DND-41 (cell line): Measurements from ENCODE around the gene FNDC8.

Experiments used
- EZH2 ChIP-seq: IDR thresholded peaks from 3 replicates; pipeline ENCODE4 v1.6.1; 2012; ENCODE audit warnings: borderline replicate concordance, low read depth, mild to moderate bottlenecking, moderate library complexity, low read length, inconsistent platforms; ENCODE audit not compliant: severe bottlenecking
- TF ChIP-seq, protein P1 (sequence below): IDR thresholded peaks from 2 replicates; pipeline ENCODE4 v1.5.1; 2012; ENCODE audit warnings: borderline replicate concordance, low read length, moderate library complexity, mild to moderate bottlenecking; ENCODE audit not compliant: poor library complexity, severe bottlenecking; ENCODE audit errors: extremely low read depth

DNA sequence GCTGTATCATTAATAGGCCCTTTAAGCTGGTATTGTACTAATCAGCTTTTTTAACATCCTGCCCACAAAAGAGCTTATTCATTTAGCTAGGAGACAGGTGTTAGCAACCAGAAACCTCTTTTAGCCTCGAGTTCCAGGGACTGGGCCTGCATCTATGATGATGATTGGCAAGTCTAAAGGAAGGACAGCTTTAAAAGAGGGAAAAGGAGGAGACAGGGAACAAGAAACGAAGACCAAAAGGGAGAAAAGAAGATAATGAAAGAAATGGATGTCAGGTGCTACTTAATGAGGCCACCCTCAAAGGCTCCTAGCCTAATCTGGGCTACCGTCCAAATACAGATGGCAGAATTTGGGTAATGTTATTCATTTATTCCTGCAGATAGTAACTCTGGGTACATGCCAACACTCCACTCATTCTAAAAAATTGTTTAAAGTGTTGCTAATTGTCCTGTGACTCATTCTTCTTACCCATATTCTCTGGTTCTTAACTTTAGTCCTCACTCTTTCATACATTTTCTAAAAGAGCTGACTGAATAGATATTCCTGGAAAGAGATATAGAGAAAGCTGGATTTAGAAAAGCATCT lies 39.2 kb upstream of the FNDC8 start:
- TF ChIP-seq, protein P1, sequence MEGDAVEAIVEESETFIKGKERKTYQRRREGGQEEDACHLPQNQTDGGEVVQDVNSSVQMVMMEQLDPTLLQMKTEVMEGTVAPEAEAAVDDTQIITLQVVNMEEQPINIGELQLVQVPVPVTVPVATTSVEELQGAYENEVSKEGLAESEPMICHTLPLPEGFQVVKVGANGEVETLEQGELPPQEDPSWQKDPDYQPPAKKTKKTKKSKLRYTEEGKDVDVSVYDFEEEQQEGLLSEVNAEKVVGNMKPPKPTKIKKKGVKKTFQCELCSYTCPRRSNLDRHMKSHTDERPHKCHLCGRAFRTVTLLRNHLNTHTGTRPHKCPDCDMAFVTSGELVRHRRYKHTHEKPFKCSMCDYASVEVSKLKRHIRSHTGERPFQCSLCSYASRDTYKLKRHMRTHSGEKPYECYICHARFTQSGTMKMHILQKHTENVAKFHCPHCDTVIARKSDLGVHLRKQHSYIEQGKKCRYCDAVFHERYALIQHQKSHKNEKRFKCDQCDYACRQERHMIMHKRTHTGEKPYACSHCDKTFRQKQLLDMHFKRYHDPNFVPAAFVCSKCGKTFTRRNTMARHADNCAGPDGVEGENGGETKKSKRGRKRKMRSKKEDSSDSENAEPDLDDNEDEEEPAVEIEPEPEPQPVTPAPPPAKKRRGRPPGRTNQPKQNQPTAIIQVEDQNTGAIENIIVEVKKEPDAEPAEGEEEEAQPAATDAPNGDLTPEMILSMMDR, result no peak
- no peak for TF ChIP-seq EZH2
